GM19455 (cell line): ENCODE measurements around the gene C6orf89.

Experiments
- ATAC-seq: cut with Tn5 transposase; IDR thresholded peaks from one replicate; pipeline ENCODE4 v1.9.1; 2021; ENCODE audit not compliant: unreplicated experiment

The C6orf89 gene

GRCh38 chr6:36885461-36886401, at the start of gene C6orf89:
Gene C6orf89, plus strand, starts transcription at chr6:36885952. Its CDS starts 13,493 bp downstream, at chr6:36899445.
- peak; percentile 98 for ATAC-seq

- ATAC-seq, result no peak
Measured at GRCh38 chr6:36836111-36837021, 49.4 kb upstream of the C6orf89 start.

GRCh38 chr6:36837022-36837339, 48.8 kb upstream of the C6orf89 start:
- no peak for ATAC-seq

- no peak for ATAC-seq
Measured at GRCh38 chr6:36837686-36838085, 48.1 kb upstream of the C6orf89 start.

GRCh38 chr6:36838896-36839748, 46.6 kb upstream of the C6orf89 start, which contains the start of gene CPNE5:
Gene CPNE5, minus strand, starts transcription at chr6:36839444. Its CDS starts 67 bp downstream, at chr6:36839377.
- no peak for ATAC-seq

GRCh38 chr6:36839749-36840431, 45.9 kb upstream of the C6orf89 start:
- ATAC-seq, result no peak

GRCh38 chr6:36840432-36841403, 45.0 kb upstream of the C6orf89 start:
- ATAC-seq, result no peak

- ATAC-seq, result no peak
Measured at GRCh38 chr6:36841756-36842155, 44.0 kb upstream of the C6orf89 start.

- ATAC-seq, result no peak
Measured at GRCh38 chr6:36843170-36843569, 42.6 kb upstream of the C6orf89 start.

GRCh38 chr6:36844232-36845170, 41.3 kb upstream of the C6orf89 start:
- no peak for ATAC-seq

GRCh38 chr6:36845233-36845632, 40.5 kb upstream of the C6orf89 start:
- ATAC-seq, result no peak

GRCh38 chr6:36847152-36847551, 38.6 kb upstream of the C6orf89 start:
- ATAC-seq, result no peak

- ATAC-seq, result no peak
Measured at GRCh38 chr6:36847991-36848390, 37.8 kb upstream of the C6orf89 start.

GRCh38 chr6:36848658-36849441, 36.9 kb upstream of the C6orf89 start:
- ATAC-seq, result no peak

GRCh38 chr6:36850021-36850420, 35.7 kb upstream of the C6orf89 start:
- ATAC-seq, result no peak

GRCh38 chr6:36851149-36851614, 34.6 kb upstream of the C6orf89 start:
- ATAC-seq, result no peak

- no peak for ATAC-seq
Measured at GRCh38 chr6:36851626-36852025, 34.1 kb upstream of the C6orf89 start.
